ENCODE results near the gene EIF5AL1.
A peak's percentile ranks its signal among the peaks of the same experiment; 100 is the strongest.
"Not testable (repeated sequence)": the region's sequence is repeated elsewhere in the genome, so short reads cannot be mapped to it uniquely, and the experiment has no call there.

EIF5AL1 gene

GRCh38 chr10:79496896-79497295 is 15.4 kb upstream of the EIF5AL1 start:
- Histone ChIP-seq H4K20me1 (ENCODE audit: insufficient read depth, low read length) (no peaks in the 10 kb centered on the region), H3K27me3 (ENCODE audit: insufficient read depth, low read length) (no peaks in the 10 kb centered on the region), H3K9ac (ENCODE audit: low read length) (no peak overlapping the region), H3K4me1 (ENCODE audit: insufficient read depth, low read length, severe bottlenecking) (no peaks in the 10 kb centered on the region), H3K4me3 (ENCODE audit: low read depth, low read length, poor library complexity, severe bottlenecking) (no peak overlapping the region), H3F3A (ENCODE audit: insufficient read depth, low read length) (no peaks in the 10 kb centered on the region), H3K27ac (ENCODE audit: low read depth, low read length, poor library complexity, severe bottlenecking) (no peak overlapping the region), H3K36me3 (ENCODE audit: insufficient read depth, low read length) (no peaks in the 10 kb centered on the region), H2AFZ (ENCODE audit: low read length) (no peak overlapping the region), H3K79me2 (ENCODE audit: insufficient read depth, low read length) (no peaks in the 10 kb centered on the region), H3K4me2 (ENCODE audit: low read length) (no peak overlapping the region), H3K9me2 (ENCODE audit: low read depth, low read length) (no peaks in the 10 kb centered on the region), H3K9me3 (ENCODE audit: low read length) (no peaks in the 10 kb centered on the region)
- TF ChIP-seq, protein P1, sequence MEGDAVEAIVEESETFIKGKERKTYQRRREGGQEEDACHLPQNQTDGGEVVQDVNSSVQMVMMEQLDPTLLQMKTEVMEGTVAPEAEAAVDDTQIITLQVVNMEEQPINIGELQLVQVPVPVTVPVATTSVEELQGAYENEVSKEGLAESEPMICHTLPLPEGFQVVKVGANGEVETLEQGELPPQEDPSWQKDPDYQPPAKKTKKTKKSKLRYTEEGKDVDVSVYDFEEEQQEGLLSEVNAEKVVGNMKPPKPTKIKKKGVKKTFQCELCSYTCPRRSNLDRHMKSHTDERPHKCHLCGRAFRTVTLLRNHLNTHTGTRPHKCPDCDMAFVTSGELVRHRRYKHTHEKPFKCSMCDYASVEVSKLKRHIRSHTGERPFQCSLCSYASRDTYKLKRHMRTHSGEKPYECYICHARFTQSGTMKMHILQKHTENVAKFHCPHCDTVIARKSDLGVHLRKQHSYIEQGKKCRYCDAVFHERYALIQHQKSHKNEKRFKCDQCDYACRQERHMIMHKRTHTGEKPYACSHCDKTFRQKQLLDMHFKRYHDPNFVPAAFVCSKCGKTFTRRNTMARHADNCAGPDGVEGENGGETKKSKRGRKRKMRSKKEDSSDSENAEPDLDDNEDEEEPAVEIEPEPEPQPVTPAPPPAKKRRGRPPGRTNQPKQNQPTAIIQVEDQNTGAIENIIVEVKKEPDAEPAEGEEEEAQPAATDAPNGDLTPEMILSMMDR (IDR thresholded peaks at IDR 0.05; ENCODE audit: low read length) = no peak
- no peak for TF ChIP-seq EZH2 (IDR thresholded peaks at IDR 0.05; ENCODE audit: borderline replicate concordance, low read length)

- Histone ChIP-seq H3K9me3 (ENCODE audit: low read length) (no peaks in the 10 kb centered on the region), H3K27me3 (ENCODE audit: insufficient read depth, low read length) (no peaks in the 10 kb centered on the region), H4K20me1 (ENCODE audit: insufficient read depth, low read length) (no peaks in the 10 kb centered on the region), H3K4me3 (ENCODE audit: low read depth, low read length, poor library complexity, severe bottlenecking) (no peak overlapping the region), H2AFZ (ENCODE audit: low read length) (no peak overlapping the region), H3F3A (ENCODE audit: insufficient read depth, low read length) (no peaks in the 10 kb centered on the region), H3K9ac (ENCODE audit: low read length) (no peak overlapping the region), H3K9me2 (ENCODE audit: low read depth, low read length) (no peaks in the 10 kb centered on the region), H3K4me1 (ENCODE audit: insufficient read depth, low read length, severe bottlenecking) (no peaks in the 10 kb centered on the region), H3K79me2 (ENCODE audit: insufficient read depth, low read length) (no peaks in the 10 kb centered on the region), H3K4me2 (ENCODE audit: low read length) (no peak overlapping the region), H3K36me3 (ENCODE audit: insufficient read depth, low read length) (no peaks in the 10 kb centered on the region), H3K27ac (ENCODE audit: low read depth, low read length, poor library complexity, severe bottlenecking) (no peak overlapping the region)
- TF ChIP-seq, protein P1 (IDR thresholded peaks at IDR 0.05; ENCODE audit: low read length) = no peak
- no peak for TF ChIP-seq EZH2 (IDR thresholded peaks at IDR 0.05; ENCODE audit: borderline replicate concordance, low read length)
Observed at GRCh38 chr10:79498291-79498829, 14.0 kb upstream of the EIF5AL1 start.

- no peaks in the 10 kb centered on the region for H3K79me2 ChIP-seq (ENCODE audit: insufficient read depth, low read length)
- H3K9me2 ChIP-seq (ENCODE audit: low read depth, low read length) = no peaks in the 10 kb centered on the region
- no peaks in the 10 kb centered on the region for H4K20me1 ChIP-seq (ENCODE audit: insufficient read depth, low read length)
- no peak for TF ChIP-seq EZH2 (IDR thresholded peaks at IDR 0.05; ENCODE audit: borderline replicate concordance, low read length)
- TF ChIP-seq, protein P1 (IDR thresholded peaks at IDR 0.05; ENCODE audit: low read length) = peak; percentile 6; the same call in 1 of the 2 replicates
- H3K4me1 ChIP-seq (ENCODE audit: insufficient read depth, low read length, severe bottlenecking) = no peaks in the 10 kb centered on the region
- H3K4me3 ChIP-seq (ENCODE audit: low read depth, low read length, poor library complexity, severe bottlenecking) = no peak overlapping the region
- H3K4me2 ChIP-seq (ENCODE audit: low read length) = no peak overlapping the region
- no peaks in the 10 kb centered on the region for H3F3A ChIP-seq (ENCODE audit: insufficient read depth, low read length)
- no peak overlapping the region for H3K9ac ChIP-seq (ENCODE audit: low read length)
- no peaks in the 10 kb centered on the region for H3K27me3 ChIP-seq (ENCODE audit: insufficient read depth, low read length)
- no peak overlapping the region for H2AFZ ChIP-seq (ENCODE audit: low read length)
- H3K9me3 ChIP-seq (ENCODE audit: low read length) = no peaks in the 10 kb centered on the region
- H3K36me3 ChIP-seq (ENCODE audit: insufficient read depth, low read length) = no peaks in the 10 kb centered on the region
- no peak overlapping the region for H3K27ac ChIP-seq (ENCODE audit: low read depth, low read length, poor library complexity, severe bottlenecking)
Observed at GRCh38 chr10:79502561-79503309, 9.6 kb upstream of the EIF5AL1 start.

GRCh38 chr10:79503787-79504186 is 8.5 kb upstream of the EIF5AL1 start:
- not testable (repeated sequence) for H3K4me1 ChIP-seq (ENCODE audit: insufficient read depth, low read length, severe bottlenecking); H3K9me3 ChIP-seq (ENCODE audit: low read length); H3F3A ChIP-seq (ENCODE audit: insufficient read depth, low read length); H3K27ac ChIP-seq (ENCODE audit: low read depth, low read length, poor library complexity, severe bottlenecking); H3K9me2 ChIP-seq (ENCODE audit: low read depth, low read length); H3K9ac ChIP-seq (ENCODE audit: low read length); H2AFZ ChIP-seq (ENCODE audit: low read length); H3K4me3 ChIP-seq (ENCODE audit: low read depth, low read length, poor library complexity, severe bottlenecking); H4K20me1 ChIP-seq (ENCODE audit: insufficient read depth, low read length); H3K27me3 ChIP-seq (ENCODE audit: insufficient read depth, low read length); H3K79me2 ChIP-seq (ENCODE audit: insufficient read depth, low read length); H3K4me2 ChIP-seq (ENCODE audit: low read length); H3K36me3 ChIP-seq (ENCODE audit: insufficient read depth, low read length)

- H2AFZ ChIP-seq (ENCODE audit: low read length); H3K79me2 ChIP-seq (ENCODE audit: insufficient read depth, low read length); H3F3A ChIP-seq (ENCODE audit: insufficient read depth, low read length); H3K36me3 ChIP-seq (ENCODE audit: insufficient read depth, low read length); H3K27me3 ChIP-seq (ENCODE audit: insufficient read depth, low read length); H3K4me1 ChIP-seq (ENCODE audit: insufficient read depth, low read length, severe bottlenecking); H4K20me1 ChIP-seq (ENCODE audit: insufficient read depth, low read length); H3K27ac ChIP-seq (ENCODE audit: low read depth, low read length, poor library complexity, severe bottlenecking); H3K4me2 ChIP-seq (ENCODE audit: low read length); H3K9me3 ChIP-seq (ENCODE audit: low read length); H3K9ac ChIP-seq (ENCODE audit: low read length); H3K9me2 ChIP-seq (ENCODE audit: low read depth, low read length); H3K4me3 ChIP-seq (ENCODE audit: low read depth, low read length, poor library complexity, severe bottlenecking): not testable (repeated sequence)
Observed at GRCh38 chr10:79504483-79504882, 7.8 kb upstream of the EIF5AL1 start.

Measured in OCI-LY1 (cell line).